Skin epidermis (tissue), 12 donors: ENCODE data around the gene APPL2.
"Not testable (repeated sequence)": the region's sequence is repeated elsewhere in the genome, so short reads cannot be mapped to it uniquely, and the experiment has no call there.

Experiments
- H3K27ac ChIP-seq, 21 experiments: fragments of 200-600 bp; sonication (generic) in 11 of 21; one replicate each; pipeline ENCODE4 v1.5.0; 2020; ENCODE audit warnings: mild to moderate bottlenecking in 3 of 21, inconsistent platforms in 2 of 21, moderate library complexity in 2 of 21
- H3K4me3 ChIP-seq, 7 experiments: fragments of 200-600 bp; sonication (generic) in 2 of 7; one replicate each; pipeline ENCODE4 v1.5.0; 2020; ENCODE audit warnings: inconsistent platforms in 2 of 7, mild to moderate bottlenecking in 2 of 7, moderate library complexity in 1 of 7

APPL2 gene

GRCh38 chr12:105204916-105205315 is 31.1 kb downstream of the APPL2 start:
- H3K4me3 ChIP-seq: no peak overlapping the region
- peak overlapping the region in 12 of 21 experiments; percentile 0 to 71 (median 47) for H3K27ac ChIP-seq

GRCh38 chr12:105204127-105204526 is 31.8 kb downstream of the APPL2 start:
- peak overlapping the region in 2 of 21 experiments; percentile 30 to 71 for H3K27ac ChIP-seq

GRCh38 chr12:105202202-105202601 is 33.8 kb downstream of the APPL2 start:
- no peak overlapping the region for H3K27ac ChIP-seq
- H3K4me3 ChIP-seq: no peak overlapping the region

More at GRCh38 chr12:105204127-105204526, 31.8 kb downstream of the APPL2 start:
- no peak overlapping the region for H3K4me3 ChIP-seq

- H3K4me3 ChIP-seq: no peak overlapping the region
- H3K27ac ChIP-seq: no peak overlapping the region
These were observed 34.7 kb downstream of the APPL2 start for GRCh38 chr12:105201299-105201698.

- H3K4me3 ChIP-seq: no peak overlapping the region
- peak overlapping the region in 2 of 21 experiments; percentile 37 to 52 for H3K27ac ChIP-seq
These were observed 35.6 kb downstream of the APPL2 start for GRCh38 chr12:105200385-105200784.

- Histone ChIP-seq H3K4me3 (no peak overlapping the region), H3K27ac (no peak overlapping the region)
These were observed 37.0 kb downstream of the APPL2 start for GRCh38 chr12:105198961-105199360.

GRCh38 chr12:105196090-105196489 is 39.9 kb downstream of the APPL2 start:
- no peak overlapping the region for H3K27ac ChIP-seq
- H3K4me3 ChIP-seq: no peak overlapping the region

- H3K4me3 ChIP-seq: no peak overlapping the region
- no peak overlapping the region for H3K27ac ChIP-seq
These were observed 41.0 kb downstream of the APPL2 start for GRCh38 chr12:105194947-105195346.

- Histone ChIP-seq H3K27ac (peak overlapping the region in 1 of 21 experiments; percentile 5), H3K4me3 (no peak overlapping the region)
These were observed 43.2 kb downstream of the APPL2 start for GRCh38 chr12:105192624-105193225.

GRCh38 chr12:105190530-105190929 is 45.4 kb downstream of the APPL2 start:
- Histone ChIP-seq H3K27ac (peak overlapping the region in 1 of 21 experiments; percentile 14), H3K4me3 (no peak overlapping the region)

- Histone ChIP-seq H3K4me3 (no peak overlapping the region), H3K27ac (no peak overlapping the region)
These were observed 46.7 kb downstream of the APPL2 start for GRCh38 chr12:105189293-105189692.

GRCh38 chr12:105183976-105184375 is 52.0 kb downstream of the APPL2 start:
- H3K4me3 ChIP-seq, H3K27ac ChIP-seq: not testable (repeated sequence)

GRCh38 chr12:105183406-105183805 is 52.6 kb downstream of the APPL2 start:
- H3K27ac ChIP-seq, H3K4me3 ChIP-seq: not testable (repeated sequence)

- H3K4me3 ChIP-seq, H3K27ac ChIP-seq: not testable (repeated sequence)
These were observed 56.9 kb downstream of the APPL2 start for GRCh38 chr12:105179114-105179513.

- H3K4me3 ChIP-seq: no peak overlapping the region
- H3K27ac ChIP-seq: no peak overlapping the region
These were observed 58.8 kb downstream of the APPL2 start for GRCh38 chr12:105177208-105177607.

- H3K4me3 ChIP-seq: no peak overlapping the region
- H3K27ac ChIP-seq: no peak overlapping the region
These were observed 60.5 kb downstream of the APPL2 start for GRCh38 chr12:105175397-105175990.

- peak overlapping the region in 1 of 21 experiments; percentile 37 for H3K27ac ChIP-seq
- H3K4me3 ChIP-seq: no peak overlapping the region
These were observed 64.1 kb downstream of the APPL2 start for GRCh38 chr12:105171691-105172436.

- H3K4me3 ChIP-seq: no peak overlapping the region
These were observed 65.8 kb downstream of the APPL2 start for GRCh38 chr12:105170139-105170538.

GRCh38 chr12:105168006-105168405 is 68.0 kb downstream of the APPL2 start:
- Histone ChIP-seq H3K4me3 (no peak overlapping the region), H3K27ac (no peak overlapping the region)

More at GRCh38 chr12:105170139-105170538, 65.8 kb downstream of the APPL2 start:
- no peak overlapping the region for H3K27ac ChIP-seq

- Histone ChIP-seq H3K27ac (no peak overlapping the region), H3K4me3 (no peak overlapping the region)
These were observed 68.6 kb downstream of the APPL2 start for GRCh38 chr12:105167346-105167745.

- H3K4me3 ChIP-seq: no peak overlapping the region
- peak overlapping the region in 1 of 21 experiments; percentile 3 for H3K27ac ChIP-seq
These were observed 69.2 kb downstream of the APPL2 start for GRCh38 chr12:105166736-105167135.
